HepG2 (cell line): ENCODE measurements around the gene CBX2. TPM values are rescaled to one million over a fixed set of nuclear protein-coding genes. Genes with fewer than 3 reads are reported as not detected.

Experiments
- CENPT ChIP-seq: sonication (generic); formaldehyde crosslinking; IDR thresholded peaks from 2 replicates; pipeline ENCODE4 v1.8.0; 2022; ENCODE audit warnings: low read depth, mild to moderate bottlenecking, moderate library complexity, missing genetic modification reagents
- CHD2 ChIP-seq: IDR thresholded peaks from 2 replicates; pipeline ENCODE4 v1.6.1; 2011; ENCODE audit warnings: low read depth, low read length, improper control_type of control experiment
- CHD4 ChIP-seq: fragments of 200-600 bp; sonication (generic); IDR thresholded peaks from 2 replicates; pipeline ENCODE4 v1.7.0; 2017; ENCODE audit warnings: mild to moderate bottlenecking, low read length, borderline replicate concordance
- HNRNPL ChIP-seq: fragments of 200-400 bp; formaldehyde crosslinking; IDR thresholded peaks from 2 replicates; pipeline ENCODE4 v1.6.1; 2017; ENCODE audit warnings: mild to moderate bottlenecking, low read depth, low read length
- KDM4B ChIP-seq: sonication (generic); formaldehyde crosslinking; IDR thresholded peaks from 2 replicates; pipeline ENCODE4 v1.4.0; 2020; ENCODE audit warnings: missing genetic modification reagents
- NR2F6 ChIP-seq, 2 experiments: IDR thresholded peaks; 2 replicates each; pipeline ENCODE4 v1.6.1; 2016; ENCODE audit warnings: antibody characterized with exemption in 1 of 2, mild to moderate bottlenecking in 1 of 2
- TEAD3 ChIP-seq: optimal IDR thresholded peaks from 2 replicates; pipeline ENCODE3; 2016; ENCODE audit warnings: borderline replicate concordance
- ZBTB39 ChIP-seq: sonication (generic); formaldehyde crosslinking; IDR thresholded peaks from 2 replicates; pipeline ENCODE4 v1.5.0; 2020; ENCODE audit warnings: missing genetic modification reagents
- ZNF263 ChIP-seq: sonication (generic); formaldehyde crosslinking; IDR thresholded peaks from 2 replicates; pipeline ENCODE4 v1.4.0; 2020; ENCODE audit warnings: missing genetic modification reagents
- ZNF354B ChIP-seq: sonication (generic); formaldehyde crosslinking; IDR thresholded peaks from 2 replicates; pipeline ENCODE4 v1.8.0; 2022; ENCODE audit warnings: mild to moderate bottlenecking, missing genetic modification reagents
- ZNF432 ChIP-seq: sonication (generic); formaldehyde crosslinking; IDR thresholded peaks from 2 replicates; pipeline ENCODE4 v1.5.0; 2020; ENCODE audit warnings: missing genetic modification reagents, mild to moderate bottlenecking, borderline replicate concordance
- ZNF639 ChIP-seq: conservative IDR thresholded peaks from 2 replicates; pipeline ENCODE4 v1.6.1; 2018; ENCODE audit warnings: missing genetic modification reagents
- ZNF678 ChIP-seq: sonication (generic); formaldehyde crosslinking; IDR thresholded peaks from 2 replicates; pipeline ENCODE4 v1.4.0; 2020; ENCODE audit warnings: mild to moderate bottlenecking, missing genetic modification reagents
- ZNF775 ChIP-seq: sonication (generic); formaldehyde crosslinking; IDR thresholded peaks from 2 replicates; pipeline ENCODE4 v1.4.0; 2020; ENCODE audit warnings: missing genetic modification reagents, mild to moderate bottlenecking, moderate library complexity, borderline replicate concordance
- polyA plus RNA-seq, 8 experiments: library from polyadenylated mRNA; depleted of rRNA in 3 of 8; stranded (reverse) in 7 of 8; unstranded in 1 of 8; fragments of >200 nt; fragmentation: Illumina TruSeq in 4 of 8; extraction: Trizol in 4 of 8; gene quantifications; 2 replicates each; pipeline versions ENCODE4 v1.2.1 to v1.2.3, GENCODE V29; 2011 to 2016; ENCODE audit warnings: low read depth in 4 of 8, missing spikeins in 1 of 8, mixed read lengths in 1 of 8; ENCODE audit not compliant: insufficient read depth in 1 of 8
- total RNA-seq, 5 experiments: library from RNA; depleted of rRNA; stranded (reverse); fragments of >200 nt; fragmentation: Illumina TruSeq; extraction: Trizol; gene quantifications; 2 replicates each; pipeline ENCODE4 v1.2.3, GENCODE V29; 2016; ENCODE audit warnings: low read depth in 1 of 5
- TF ChIP-seq, protein P1 (sequence below): IDR thresholded peaks from 2 replicates; pipeline ENCODE4 v1.6.1; 2016; ENCODE audit warnings: low read depth, missing genetic modification reagents, missing compliant biosample characterization

Gene CBX2
- total and polyA plus RNA-seq, 2 of the 13 experiments (the other 11 are each of a cell fraction or from before 2014, with no cell fraction given), result 14.5 to 31.1 TPM

DNA sequence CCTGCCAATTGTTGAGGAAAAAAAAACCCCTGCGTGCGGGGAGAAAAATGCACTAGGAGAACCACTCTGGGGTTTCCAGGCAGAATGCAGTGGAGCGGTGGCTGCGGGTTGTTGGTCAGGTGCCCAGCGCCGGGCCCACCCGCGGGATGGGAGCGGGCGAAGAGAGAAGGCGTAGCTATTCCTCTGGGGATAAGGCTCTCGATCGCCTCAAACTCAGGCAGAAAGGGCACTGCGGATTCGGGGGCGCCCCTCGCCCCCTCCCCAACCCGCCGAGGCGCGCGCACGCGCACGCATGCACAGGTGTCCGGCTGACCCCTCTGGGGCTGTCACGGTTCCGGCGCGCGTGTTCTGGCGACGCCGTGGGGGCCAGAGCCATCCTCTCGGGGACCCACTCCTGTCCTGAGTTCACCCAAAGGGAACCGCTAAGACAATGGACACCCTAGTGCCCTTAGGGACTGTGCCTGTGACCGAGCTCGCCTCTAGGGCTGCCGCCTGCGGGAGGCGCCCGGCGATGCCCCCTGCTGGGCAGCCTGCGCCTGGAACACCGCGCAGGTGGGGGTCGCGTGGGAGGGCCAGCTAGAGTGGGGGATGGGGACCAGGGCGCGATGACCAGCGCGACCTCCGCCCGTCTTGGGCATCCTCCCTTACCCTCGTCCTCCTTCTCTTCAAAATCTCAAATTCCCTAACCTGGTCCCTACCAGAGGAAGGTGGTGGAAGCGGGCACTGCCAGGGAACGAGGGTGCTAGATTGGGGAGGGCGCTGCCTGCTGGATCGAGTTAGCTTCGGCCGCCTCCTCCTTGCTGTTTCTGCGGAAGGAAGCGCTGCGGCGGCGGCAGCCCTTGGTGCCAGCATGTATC lies 33.3 kb downstream of the CBX2 start (continued):
- TF ChIP-seq, protein P1, sequence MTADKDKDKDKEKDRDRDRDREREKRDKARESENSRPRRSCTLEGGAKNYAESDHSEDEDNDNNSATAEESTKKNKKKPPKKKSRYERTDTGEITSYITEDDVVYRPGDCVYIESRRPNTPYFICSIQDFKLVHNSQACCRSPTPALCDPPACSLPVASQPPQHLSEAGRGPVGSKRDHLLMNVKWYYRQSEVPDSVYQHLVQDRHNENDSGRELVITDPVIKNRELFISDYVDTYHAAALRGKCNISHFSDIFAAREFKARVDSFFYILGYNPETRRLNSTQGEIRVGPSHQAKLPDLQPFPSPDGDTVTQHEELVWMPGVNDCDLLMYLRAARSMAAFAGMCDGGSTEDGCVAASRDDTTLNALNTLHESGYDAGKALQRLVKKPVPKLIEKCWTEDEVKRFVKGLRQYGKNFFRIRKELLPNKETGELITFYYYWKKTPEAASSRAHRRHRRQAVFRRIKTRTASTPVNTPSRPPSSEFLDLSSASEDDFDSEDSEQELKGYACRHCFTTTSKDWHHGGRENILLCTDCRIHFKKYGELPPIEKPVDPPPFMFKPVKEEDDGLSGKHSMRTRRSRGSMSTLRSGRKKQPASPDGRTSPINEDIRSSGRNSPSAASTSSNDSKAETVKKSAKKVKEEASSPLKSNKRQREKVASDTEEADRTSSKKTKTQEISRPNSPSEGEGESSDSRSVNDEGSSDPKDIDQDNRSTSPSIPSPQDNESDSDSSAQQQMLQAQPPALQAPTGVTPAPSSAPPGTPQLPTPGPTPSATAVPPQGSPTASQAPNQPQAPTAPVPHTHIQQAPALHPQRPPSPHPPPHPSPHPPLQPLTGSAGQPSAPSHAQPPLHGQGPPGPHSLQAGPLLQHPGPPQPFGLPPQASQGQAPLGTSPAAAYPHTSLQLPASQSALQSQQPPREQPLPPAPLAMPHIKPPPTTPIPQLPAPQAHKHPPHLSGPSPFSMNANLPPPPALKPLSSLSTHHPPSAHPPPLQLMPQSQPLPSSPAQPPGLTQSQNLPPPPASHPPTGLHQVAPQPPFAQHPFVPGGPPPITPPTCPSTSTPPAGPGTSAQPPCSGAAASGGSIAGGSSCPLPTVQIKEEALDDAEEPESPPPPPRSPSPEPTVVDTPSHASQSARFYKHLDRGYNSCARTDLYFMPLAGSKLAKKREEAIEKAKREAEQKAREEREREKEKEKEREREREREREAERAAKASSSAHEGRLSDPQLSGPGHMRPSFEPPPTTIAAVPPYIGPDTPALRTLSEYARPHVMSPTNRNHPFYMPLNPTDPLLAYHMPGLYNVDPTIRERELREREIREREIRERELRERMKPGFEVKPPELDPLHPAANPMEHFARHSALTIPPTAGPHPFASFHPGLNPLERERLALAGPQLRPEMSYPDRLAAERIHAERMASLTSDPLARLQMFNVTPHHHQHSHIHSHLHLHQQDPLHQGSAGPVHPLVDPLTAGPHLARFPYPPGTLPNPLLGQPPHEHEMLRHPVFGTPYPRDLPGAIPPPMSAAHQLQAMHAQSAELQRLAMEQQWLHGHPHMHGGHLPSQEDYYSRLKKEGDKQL (CRISPR knock-in tag), result 0 out of 2 replicates have a peak, but pooled peaks have one; percentile 28
- TF ChIP-seq ZNF678 (no peak; the same call in 1 of the 2 replicates), CENPT (CRISPR knock-in tag) (no peak; the same call in 1 of the 2 replicates), ZNF354B (no peak), ZNF263 (no peak), ZNF775 (no peak), KDM4B (CRISPR knock-in tag) (peak; percentile 34; the same call in 1 of the 2 replicates), CHD2 (peak; percentile 29; the same call in 1 of the 2 replicates), TEAD3 (CRISPR knock-in tag) (peak; percentile 5), HNRNPL (peak; percentile 96), CHD4 (no peak), ZNF432 (CRISPR knock-in tag) (no peak), ZNF639 (CRISPR knock-in tag) (no peak), ZBTB39 (CRISPR knock-in tag) (0 out of 2 replicates have a peak, but pooled peaks have one; percentile 78), NR2F6 (IDR thresholded peaks at IDR 0.05) (no peak), NR2F6 (CRISPR knock-in tag; IDR thresholded peaks at IDR 0.05) (peak; percentile 62; the same call in 1 of the 2 replicates)
